PC-9 (cell line): ENCODE results near the gene TCL1B.

ENCODE experiments used
- EZH2 ChIP-seq: fragments of 200-600 bp; sonication (generic); IDR thresholded peaks from 2 replicates; pipeline ENCODE4 v1.8.0; 2017; ENCODE audit warnings: antibody characterized with exemption, low read depth
- TF ChIP-seq, protein P1 (sequence below): fragments of 200-600 bp; sonication (generic); conservative IDR thresholded peaks from 2 replicates; pipeline ENCODE4 v1.6.1; 2017; ENCODE audit warnings: mixed run types, antibody characterized with exemption, mild to moderate bottlenecking, moderate library complexity

DNA sequence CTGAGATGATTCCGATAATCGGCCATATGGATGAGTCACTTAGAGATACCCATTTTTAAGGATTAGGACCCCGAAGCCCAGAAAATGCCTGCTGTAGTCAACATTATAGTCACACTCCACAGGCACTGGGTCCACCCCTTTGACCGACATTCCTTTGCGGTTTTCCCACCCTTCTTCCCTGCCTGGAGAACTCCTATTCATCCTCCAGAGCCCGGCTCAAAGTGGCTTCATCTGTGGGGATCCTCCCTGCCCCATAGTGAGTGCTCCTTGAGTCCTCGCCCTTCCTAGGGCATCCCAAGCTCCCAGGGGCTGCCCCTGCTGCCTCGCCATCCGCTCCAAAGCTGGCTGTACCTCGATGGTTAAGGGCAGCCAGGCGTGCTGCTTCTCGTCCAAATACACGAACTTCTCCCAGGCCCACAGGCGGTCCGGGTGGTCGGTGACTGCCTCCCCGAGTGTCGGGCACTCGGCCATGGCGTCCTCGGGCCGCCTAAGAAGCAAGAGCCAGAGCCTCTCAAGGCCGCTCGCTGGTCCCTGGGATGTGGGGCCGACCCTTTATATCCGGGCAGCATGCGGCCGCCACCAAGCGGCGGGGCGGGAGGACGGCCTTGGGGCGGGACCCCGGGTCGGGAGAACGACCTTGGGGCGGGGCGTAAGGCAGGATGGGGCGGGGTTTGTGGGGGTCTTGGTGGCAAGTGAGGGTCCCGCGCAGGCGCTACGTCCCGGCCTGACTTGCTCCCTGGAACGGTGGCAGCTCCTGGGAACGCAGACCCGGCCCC, 27.6 kb downstream of the TCL1B start, which contains the start of gene TCL1A:
- TF ChIP-seq, protein P1, sequence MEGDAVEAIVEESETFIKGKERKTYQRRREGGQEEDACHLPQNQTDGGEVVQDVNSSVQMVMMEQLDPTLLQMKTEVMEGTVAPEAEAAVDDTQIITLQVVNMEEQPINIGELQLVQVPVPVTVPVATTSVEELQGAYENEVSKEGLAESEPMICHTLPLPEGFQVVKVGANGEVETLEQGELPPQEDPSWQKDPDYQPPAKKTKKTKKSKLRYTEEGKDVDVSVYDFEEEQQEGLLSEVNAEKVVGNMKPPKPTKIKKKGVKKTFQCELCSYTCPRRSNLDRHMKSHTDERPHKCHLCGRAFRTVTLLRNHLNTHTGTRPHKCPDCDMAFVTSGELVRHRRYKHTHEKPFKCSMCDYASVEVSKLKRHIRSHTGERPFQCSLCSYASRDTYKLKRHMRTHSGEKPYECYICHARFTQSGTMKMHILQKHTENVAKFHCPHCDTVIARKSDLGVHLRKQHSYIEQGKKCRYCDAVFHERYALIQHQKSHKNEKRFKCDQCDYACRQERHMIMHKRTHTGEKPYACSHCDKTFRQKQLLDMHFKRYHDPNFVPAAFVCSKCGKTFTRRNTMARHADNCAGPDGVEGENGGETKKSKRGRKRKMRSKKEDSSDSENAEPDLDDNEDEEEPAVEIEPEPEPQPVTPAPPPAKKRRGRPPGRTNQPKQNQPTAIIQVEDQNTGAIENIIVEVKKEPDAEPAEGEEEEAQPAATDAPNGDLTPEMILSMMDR, result no peak
- no peak for TF ChIP-seq EZH2
